Prostate gland (tissue), 2 donors: ENCODE data around the gene MAGI2.

Experiments used
- CTCF ChIP-seq, 4 experiments: fragments of 200-600 bp in 2 of 4; fragments of 450-650 bp in 2 of 4; sonication (generic) in 2 of 4; IDR thresholded peaks; 1 replicate in 3 of 4; 2 replicates in 1 of 4; pipeline ENCODE4 v1.5.1; 2016 to 2019; ENCODE audit warnings: antibody characterized with exemption in 4 of 4, mild to moderate bottlenecking in 2 of 4, moderate library complexity in 2 of 4
- POLR2A ChIP-seq: fragments of 450-650 bp; IDR thresholded peaks from one replicate; pipeline ENCODE4 v1.6.1; 2016; ENCODE audit warnings: antibody characterized with exemption, mild to moderate bottlenecking
- POLR2AphosphoS5 ChIP-seq: sonication (generic); formaldehyde crosslinking; IDR thresholded peaks from one replicate; pipeline ENCODE4 v1.6.1; 2017; ENCODE audit warnings: antibody characterized with exemption

- TF ChIP-seq POLR2A (no peak), CTCF (IDR thresholded peaks at IDR 0.05) (no peak), POLR2AphosphoS5 (no peak)
Measured at GRCh38 chr7:78558566-78558965, 894.9 kb downstream of the MAGI2 start.
